ENCODE results near the gene AKAP3.

The AKAP3 gene

GRCh38 chr12:4591180-4591687, 57.6 kb downstream of the AKAP3 start:
- DNase-seq: no peak

- DNase-seq: no peak
These were observed 58.9 kb downstream of the AKAP3 start for GRCh38 chr12:4589941-4590340.

- no peak for DNase-seq
These were observed 59.9 kb downstream of the AKAP3 start for GRCh38 chr12:4588916-4589315.

- no peak for DNase-seq
These were observed 61.7 kb downstream of the AKAP3 start for GRCh38 chr12:4587108-4587507.

GRCh38 chr12:4586500-4586899, 62.4 kb downstream of the AKAP3 start:
- DNase-seq: no peak

- DNase-seq: no peak
These were observed 64.0 kb downstream of the AKAP3 start for GRCh38 chr12:4584896-4585295.

- DNase-seq: no peak
These were observed 64.6 kb downstream of the AKAP3 start for GRCh38 chr12:4584281-4584680.

- no peak for DNase-seq
These were observed 68.6 kb downstream of the AKAP3 start for GRCh38 chr12:4580281-4580688.

GRCh38 chr12:4579305-4580102, 69.3 kb downstream of the AKAP3 start:
- DNase-seq: no peak

GRCh38 chr12:4572680-4573079, 76.2 kb downstream of the AKAP3 start:
- no peak for DNase-seq

GRCh38 chr12:4569261-4569660, 79.6 kb downstream of the AKAP3 start:
- DNase-seq: no peak

GRCh38 chr12:4567073-4567881, 81.6 kb downstream of the AKAP3 start:
- no peak for DNase-seq

GRCh38 chr12:4566474-4566873, 82.4 kb downstream of the AKAP3 start:
- DNase-seq: no peak

All from CD4-positive, alpha-beta T cell treated with Interleukin-4 for 4 hours (primary cell).